HG02870 (cell line): Measurements from ENCODE around the gene PPP1R9B.

Source experiments
- ATAC-seq: cut with Tn5 transposase; IDR thresholded peaks from one replicate; pipeline ENCODE4 v1.9.1; 2021; ENCODE audit warnings: mild to moderate bottlenecking, moderate library complexity; ENCODE audit not compliant: unreplicated experiment

Gene PPP1R9B

DNA sequence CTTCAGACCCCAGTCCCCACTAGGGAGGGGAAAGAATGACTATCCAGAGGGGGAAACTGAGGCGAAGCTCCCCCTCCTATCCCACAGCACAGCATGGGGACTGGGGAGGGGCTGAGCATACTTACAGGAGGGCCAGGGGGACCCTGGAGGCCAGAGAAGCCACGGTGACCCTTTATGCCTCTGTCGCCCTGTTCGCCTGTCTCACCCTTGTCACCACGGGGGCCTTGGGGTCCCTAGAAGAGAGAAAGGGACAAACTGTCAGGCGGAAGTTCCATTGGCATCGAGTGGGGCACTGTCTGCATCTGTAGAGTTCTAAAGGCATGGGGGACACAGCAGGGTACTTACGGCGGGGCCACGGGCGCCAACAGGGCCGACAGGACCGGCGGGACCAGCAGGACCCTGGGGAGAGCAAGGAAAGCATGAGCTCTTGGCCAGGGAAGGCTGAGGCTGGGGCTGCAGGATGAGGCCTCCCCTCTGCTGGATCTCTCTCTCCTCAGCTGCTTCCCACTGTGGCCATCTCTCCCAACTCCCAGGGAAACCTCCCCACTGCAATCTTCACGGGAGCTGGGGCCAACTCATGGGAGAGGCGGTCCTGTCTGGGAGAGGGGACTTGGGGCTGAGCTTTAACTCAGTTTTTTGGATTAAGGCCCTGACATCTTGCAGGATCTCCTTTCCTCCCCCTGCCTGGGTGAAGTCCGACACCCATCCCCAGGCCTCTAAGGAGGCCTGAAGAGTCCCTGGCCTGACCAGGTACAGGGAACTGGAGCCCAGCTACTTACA, 37.5 kb upstream of the PPP1R9B start:
- no peak for ATAC-seq

DNA sequence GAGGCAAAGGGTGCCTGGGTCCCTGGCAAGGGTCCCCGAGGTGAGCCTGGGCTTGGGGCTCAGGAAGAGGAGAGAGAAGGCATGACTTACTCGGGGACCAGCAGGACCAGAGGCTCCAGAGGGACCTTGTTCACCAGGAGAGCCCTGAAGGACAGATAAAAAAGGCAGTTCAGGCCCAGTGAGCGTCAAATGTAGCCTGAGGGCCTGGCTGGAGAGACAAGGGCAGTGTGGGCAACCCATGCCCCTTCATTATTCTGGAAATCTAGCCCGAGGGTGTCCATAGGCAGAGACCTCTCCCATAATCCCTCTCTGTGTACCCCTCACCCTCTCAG, 36.9 kb upstream of the PPP1R9B start:
- ATAC-seq: no peak

DNA sequence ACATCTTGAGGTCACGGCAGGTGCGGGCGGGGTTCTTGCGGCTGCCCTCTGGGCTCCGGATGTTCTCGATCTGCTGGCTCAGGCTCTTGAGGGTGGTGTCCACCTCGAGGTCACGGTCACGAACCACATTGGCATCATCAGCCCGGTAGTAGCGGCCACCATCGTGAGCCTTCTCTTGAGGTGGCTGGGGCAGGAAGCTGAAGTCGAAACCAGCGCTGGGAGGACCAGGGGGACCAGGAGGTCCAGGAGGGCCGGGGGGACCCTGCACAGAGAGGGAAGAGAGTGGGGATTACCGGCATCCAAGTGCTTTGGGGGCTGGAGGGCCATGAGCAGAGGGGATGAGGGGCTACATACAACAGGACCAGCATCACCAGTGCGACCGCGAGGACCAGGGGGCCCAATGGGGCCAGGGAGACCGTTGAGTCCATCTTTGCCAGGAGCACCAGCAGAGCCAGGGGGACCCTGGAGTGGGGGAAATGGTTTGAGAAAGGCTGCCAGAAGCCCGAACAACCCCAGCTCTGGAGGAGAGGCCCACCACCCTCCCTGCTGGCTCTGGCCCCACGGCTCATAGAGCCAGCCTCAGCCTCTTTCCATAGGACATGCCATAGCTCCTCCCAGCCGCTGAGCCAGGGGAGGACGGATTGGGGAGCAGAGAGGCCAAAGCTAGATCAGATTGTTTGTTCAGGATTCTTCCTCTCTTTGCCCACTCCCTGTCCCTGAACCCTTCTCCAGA, 36.4 kb upstream of the PPP1R9B start:
- no peak for ATAC-seq

DNA sequence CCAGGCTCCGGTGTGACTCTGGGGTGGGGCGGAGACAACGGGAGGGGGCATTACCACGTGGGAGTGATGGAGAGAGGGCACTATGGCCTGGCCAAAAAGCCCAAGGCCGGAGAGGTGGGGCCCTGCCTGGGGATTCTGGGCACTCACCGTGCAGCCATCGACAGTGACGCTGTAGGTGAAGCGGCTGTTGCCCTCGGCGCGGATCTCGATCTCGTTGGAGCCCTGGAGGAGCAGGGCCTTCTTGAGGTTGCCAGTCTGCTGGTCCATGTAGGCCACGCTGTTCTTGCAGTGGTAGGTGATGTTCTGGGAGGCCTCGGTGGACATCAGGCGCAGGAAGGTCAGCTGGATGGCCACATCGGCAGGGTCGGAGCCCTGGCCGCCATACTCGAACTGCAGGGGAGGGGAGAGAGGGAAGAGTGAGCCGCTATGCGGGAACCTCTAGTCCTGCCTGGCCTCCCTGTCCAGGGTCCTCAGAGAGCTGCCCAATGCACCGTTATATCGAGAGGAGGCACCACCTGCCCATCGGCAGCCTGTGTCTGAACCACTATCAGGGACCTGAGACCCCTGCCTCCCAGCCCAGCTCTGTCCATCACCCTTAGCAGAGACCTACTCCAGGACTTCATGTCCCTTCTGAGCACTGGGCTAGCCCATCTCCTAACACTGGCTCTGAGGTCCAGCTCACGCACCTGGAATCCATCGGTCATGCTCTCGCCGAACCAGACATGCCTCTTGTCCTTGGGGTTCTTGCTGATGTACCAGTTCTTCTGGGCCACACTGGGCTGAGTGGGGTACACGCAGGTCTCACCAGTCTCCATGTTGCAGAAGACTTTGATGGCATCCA, 35.4 kb upstream of the PPP1R9B start:
- ATAC-seq: no peak

DNA sequence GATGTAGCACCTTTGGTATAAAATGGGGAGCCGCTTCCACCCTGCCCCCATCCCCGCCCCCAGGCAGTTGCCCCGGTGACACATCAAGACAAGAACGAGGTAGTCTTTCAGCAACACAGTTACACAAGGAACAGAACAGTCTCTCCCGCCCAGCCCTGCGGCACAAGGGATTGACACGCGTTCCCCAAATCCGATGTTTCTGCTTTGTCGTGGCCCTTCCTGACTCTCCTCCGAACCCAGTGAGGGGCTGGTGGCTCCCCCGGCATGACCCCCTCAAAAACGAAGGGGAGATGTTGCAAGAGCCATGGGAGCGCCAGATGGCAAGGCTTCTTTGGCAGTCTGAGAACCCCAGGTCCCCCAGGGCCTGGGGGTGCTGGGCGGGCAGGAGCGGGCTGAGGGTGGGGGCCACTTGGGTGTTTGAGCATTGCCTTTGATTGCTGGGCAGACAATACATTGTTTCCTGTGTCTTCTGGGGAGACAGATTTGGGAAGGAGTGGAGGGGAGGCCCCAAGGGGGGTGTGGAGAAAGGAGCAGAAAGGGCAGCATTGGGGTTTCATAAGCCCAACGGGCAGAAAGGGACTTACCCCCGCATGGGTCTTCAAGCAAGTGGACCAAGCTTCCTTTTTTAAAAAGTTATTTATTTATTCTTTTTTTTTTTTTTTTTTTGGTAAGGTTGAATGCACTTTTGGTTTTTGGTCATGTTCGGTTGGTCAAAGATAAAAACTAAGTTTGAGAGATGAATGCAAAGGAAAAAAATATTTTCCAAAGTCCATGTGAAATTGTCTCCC, 34.3 kb upstream of the PPP1R9B start:
- no peak for ATAC-seq

DNA sequence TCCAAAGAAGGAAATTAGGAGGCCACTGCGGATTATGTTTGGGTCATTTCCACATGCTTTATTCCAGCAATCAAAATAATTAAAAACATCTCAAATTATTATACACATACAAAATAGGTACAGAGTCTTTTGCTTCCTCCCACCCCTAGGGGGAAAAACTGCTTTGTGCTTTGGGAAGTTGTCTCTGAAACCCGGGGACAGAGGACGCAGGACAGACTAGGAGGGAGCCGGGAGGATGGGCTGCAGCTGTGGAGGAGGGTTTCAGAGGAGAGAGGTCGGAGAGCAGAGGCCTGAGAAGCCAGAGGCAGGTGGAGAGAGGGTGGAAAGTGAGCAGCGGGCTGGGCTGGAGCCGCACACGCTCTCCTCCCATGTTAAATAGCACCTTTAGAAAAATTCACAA, 33.6 kb upstream of the PPP1R9B start:
- ATAC-seq: no peak

DNA sequence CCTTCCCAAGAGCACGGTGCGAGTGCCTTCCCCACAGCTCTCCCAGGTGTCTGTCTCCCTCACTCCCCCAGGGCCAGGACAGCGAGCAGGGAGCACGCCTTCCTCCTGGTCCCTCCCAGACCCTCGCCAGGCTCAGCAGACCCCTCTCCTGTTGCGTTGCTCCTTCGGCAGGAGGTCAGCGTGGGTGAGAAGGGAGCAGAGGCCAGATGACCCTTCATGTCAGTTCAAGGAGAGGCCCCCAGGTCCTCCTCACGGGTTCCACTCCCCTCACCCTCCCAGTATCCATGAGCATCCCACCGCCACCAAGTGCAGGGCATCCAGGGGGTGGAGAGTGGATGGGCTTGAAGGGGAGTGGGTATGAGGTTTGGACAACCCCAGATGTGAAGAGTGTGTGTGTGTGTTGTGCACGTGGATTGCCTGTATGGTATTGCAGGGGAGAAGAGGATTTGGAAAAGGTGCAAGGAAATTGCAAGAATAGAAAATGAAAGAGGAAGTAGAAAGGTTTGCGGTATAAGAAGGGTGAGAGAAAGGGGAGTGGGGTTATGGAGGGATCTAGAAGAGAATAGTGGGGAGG, 33.0 kb upstream of the PPP1R9B start:
- ATAC-seq: no peak

DNA sequence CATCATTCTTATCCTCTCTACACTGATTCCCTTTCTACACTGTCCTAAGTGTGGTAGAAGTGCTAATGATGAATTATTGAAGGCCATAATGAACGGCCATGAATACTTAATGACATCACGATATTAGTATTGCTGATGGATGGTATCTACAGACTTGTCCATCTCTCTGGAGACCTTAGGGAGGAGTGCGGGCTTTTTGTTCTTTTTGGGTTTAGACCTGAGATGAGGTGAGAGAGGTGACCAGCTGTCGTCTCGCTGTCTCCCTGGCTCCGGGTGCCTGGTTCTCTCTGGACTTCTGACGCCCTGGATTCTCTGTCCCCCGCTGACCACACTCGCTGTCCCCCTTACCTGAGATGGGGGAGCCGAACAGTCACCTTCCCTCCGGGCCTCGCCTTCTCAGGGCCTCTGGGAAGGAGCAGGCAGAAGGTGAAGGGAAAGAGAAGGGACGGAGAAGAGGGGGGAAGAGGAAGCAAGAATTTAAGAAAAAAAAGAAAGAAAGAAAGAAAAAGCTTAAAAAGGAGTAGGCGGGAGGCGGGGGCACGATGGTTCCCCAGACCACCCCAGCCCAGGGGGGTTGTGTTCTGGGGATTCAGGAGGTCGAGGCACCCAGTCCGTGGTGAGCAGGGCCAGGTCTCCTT, 32.4 kb upstream of the PPP1R9B start:
- ATAC-seq: no peak

DNA sequence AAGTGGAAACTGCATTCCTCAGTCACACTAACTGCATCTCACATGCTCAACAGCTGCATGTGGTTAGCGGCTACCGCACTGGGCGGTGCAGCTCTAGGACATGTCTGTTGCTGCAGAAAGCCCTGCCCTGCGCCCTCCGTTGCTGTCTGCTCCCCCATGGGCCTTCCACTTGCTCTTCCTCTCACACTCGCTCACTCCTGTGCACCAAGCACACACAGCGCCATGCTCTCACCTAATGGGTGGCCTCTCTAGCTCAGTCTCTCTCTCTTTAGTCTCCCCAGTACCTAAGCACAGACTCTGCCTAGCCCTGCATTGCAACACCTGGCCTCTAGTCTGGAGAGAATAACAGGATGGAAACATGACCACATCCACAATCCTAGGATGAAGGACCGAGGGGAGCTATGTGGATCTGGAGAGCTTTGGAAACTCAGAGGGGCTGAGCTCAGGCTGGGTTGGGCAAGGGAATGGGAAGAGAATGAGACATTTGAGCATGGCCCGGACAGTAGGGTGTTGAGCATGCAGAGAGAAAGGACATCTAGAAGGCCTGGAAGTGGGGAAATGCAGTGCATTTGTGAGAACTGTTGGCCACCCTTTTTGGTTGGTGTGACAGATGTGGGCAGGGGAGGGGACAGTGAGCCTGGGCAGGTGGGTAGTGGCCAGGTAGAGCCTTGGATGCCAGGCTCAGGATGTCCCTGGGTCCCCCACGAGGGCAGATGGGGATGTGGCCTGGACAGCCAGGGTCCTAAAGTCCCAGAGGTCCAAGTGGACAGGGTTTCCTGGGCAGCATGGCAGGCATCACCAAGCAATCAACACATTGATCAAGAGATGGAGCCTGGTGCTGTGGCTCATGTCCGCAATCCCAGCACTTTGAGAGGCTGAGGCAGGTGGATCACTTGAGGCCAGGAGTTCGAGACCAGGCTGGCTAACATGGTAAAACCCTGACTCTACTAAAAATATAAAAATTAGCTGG, 31.4 kb upstream of the PPP1R9B start:
- ATAC-seq: no peak

DNA sequence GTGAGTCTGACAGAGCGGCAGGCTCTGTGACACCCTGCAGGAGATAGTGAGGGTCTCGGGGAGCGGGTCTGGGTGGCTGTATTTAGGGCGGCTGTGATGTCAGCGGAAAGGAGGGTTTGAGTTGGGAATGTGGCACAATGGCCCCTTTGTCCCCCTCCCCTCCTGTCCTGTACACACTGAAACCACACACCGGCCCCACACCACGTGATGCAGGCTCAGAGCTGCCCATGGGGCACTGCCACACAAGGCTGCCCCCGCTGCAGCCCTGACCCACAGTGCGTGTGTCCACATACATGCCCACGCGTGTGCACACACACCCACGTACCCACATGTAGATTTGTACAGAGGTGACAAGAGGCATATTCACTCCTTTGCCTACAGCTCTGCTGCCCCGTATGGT, 30.7 kb upstream of the PPP1R9B start:
- ATAC-seq: no peak

DNA sequence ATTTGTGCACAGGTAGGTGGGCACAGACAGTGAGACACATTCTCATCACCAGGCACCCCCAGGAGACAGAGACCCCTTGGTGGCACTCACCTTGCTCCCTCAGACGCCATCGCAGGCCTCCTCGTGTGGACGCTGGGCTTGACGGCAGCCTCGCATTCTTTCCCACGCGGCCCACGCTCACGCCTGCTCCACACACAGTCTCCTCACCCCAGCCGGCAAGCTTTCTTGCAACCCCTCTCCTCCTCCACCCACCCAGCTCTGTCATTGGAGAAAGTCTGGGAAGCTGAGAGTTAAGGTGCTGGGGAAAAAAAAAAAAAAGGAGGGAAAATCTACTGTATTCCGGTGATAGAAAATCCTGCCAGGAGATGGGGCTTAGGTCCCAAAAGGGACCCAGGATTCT, 30.1 kb upstream of the PPP1R9B start:
- ATAC-seq: no peak

DNA sequence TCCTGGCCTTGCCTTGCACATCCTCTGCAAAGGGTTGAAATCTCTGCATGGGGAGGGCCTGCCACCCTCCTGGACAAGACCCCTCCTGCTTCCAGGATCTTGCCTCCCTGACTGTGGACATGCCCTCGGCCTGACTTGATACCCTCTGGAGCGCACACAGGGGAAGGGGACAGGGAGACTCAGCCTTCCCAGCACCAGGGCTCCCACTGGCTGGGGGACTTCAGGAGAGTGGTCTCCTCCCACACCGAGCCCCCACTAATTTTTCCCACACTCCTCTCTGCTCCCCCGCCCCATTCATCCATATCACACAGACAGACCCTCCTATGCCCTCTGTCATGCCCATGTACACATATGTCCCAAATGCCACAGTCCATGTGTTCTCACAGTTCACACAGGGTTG, 29.6 kb upstream of the PPP1R9B start:
- no peak for ATAC-seq

DNA sequence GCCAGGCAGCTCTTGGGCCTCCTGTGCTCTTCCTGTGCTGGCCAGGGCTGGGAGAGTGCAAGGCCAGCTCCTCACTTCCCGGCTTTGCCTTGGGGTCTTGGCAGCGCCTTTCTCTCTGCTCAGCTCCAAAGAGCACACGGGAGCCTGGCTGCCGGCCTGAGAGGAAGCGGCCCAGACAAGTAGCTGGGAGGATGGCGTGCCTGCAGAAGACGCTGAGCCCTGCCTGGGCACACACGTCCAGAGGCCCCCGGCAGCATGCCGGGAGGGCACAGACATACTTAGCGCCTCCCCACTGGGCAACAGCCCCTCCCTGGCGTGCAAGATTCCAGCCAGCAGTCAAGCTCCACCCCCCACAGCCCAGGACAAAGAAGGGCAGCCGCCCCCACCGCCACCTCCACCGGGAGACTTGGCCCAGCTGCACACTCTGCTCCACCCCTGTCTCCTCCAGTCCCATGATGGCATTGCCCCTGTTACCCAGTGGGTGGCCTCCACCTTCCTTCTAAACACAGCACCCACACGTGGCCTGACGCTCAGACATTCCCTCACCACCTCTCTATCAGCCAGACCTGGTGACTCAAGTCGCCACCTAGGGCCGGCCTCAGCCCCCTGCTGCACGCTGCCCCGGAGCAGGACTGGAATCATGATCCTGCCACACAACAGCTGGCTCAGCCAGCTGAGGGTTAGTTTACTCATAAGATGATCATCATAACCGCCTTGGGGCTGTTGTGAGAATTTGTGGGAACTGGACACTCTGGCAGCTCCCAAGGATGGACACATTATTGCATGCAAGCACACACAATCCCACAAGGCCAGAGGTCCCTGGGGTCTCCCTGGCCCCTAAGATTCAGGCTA, 27.7 kb upstream of the PPP1R9B start:
- ATAC-seq: no peak

DNA sequence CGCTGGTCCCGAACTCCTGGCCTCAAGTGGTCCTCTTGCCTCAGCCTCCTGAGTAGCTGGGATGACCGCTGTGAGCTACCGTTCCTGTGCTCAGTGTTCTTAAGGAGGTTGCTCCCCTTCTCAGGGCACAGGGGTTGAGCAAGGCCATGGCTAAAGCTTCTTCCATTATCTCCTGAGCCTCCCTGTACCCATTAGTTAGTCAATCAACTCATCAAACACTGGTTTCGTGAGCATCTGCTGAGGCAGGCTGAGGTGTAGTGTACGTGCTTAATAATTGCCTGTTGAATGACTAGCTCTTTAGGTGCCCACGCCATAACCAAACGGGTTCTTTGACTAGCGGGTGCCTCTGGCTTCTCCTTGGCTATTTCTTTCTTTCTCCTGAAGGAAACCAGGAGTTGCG, 27.0 kb upstream of the PPP1R9B start:
- no peak for ATAC-seq

DNA sequence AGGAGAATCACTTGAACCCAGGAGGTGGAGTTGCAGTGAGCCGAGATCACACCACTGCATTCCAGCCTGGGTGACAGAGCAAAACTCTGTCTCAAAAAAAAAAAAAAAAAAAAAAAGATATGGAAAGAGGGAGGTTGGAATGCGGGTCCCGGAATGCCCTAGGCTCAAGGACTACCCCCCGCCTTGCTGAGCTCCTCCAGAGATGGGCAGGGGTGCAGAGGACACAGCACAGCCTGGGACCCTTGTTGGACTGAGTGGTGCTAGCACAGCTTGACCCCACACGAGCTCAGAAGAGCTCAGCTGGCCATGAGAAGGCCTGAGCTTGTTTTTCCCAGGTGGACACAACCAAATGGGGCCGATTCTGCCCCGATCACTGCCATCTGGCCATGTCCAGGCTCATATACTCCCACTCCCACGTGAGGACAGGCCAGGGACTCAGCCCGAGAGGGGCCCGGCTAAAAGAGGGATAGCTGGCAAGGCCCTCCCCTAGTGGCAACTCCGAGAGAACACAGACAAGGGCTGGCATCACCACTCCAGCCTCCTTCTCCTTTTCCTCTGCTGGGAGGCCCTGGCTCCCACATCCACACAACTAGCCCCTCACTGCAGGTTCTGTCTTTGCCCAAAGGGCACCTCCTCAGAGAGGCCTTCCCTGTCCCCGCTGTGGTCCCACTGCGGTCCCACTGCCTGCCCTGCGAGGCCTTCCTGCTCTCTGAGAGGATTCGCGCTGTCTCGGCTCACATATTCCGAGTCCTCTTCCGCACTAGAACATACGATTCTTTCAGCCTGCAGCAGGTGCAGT, 26.3 kb upstream of the PPP1R9B start:
- ATAC-seq: no peak

DNA sequence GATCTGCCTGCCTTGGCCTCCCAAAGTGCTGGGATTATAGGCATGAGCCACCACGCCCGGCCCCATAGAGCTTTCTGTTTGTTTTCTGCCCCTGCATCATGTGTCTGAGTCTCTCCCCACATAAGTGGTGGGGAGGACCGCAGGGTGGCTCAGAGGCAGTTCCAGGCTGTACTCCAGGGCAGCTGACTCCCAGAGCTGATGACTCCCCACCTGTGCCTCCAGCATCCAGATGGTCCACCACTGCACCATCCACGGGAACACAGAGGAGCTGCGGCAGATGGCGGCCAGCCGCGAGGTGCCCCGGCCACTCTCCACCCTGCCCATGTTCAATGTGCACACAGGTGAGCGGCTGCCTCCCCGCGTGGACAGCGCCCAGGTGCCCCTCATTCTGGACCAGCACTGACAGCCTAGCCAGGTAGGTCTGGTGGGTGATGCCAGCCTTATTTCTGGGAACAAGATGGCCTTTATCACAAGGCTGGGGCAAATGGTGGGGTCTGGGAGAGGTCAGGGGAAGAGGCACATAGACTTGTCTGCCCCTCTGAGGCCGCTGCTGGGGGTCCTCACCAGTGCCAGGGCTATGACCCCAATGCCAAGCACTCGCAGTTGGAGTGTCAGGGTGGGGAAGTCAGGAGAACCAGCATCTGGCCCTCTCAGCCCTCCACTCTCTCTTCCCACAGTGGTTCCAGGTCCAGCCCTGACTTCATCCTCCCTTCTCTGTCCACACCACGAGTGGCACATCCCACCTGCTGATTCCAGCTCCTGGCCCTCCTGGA, 24.7 kb upstream of the PPP1R9B start:
- no peak for ATAC-seq

DNA sequence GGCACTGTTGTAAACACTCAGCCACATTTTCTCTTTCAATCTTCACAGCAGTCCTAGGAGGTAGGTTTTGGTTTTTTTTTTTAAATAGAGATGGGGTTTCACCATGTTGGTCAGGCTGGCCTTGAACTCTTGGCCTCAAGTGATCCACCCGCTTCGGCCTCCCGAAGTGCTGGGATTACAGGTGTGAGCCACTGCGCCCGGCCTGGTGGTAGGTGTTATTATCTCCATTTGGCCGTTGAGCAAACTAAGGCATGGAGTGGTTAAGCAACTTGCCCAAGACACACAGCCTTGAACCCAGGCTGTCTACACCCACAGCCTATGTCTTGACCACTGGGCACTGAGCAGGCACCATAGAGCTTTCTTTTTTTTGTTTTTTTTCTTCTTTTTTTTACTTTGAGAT, 24.0 kb upstream of the PPP1R9B start:
- ATAC-seq: no peak
